ENCODE measurements around the gene FAM174C. TPM values are rescaled to one million over a fixed set of nuclear protein-coding genes. Genes with fewer than 3 reads are reported as not detected.

The FAM174C gene
- total RNA-seq, 4 donors from 2014 or later = 37.4 to 76.7 (median 46.7) TPM

DNA sequence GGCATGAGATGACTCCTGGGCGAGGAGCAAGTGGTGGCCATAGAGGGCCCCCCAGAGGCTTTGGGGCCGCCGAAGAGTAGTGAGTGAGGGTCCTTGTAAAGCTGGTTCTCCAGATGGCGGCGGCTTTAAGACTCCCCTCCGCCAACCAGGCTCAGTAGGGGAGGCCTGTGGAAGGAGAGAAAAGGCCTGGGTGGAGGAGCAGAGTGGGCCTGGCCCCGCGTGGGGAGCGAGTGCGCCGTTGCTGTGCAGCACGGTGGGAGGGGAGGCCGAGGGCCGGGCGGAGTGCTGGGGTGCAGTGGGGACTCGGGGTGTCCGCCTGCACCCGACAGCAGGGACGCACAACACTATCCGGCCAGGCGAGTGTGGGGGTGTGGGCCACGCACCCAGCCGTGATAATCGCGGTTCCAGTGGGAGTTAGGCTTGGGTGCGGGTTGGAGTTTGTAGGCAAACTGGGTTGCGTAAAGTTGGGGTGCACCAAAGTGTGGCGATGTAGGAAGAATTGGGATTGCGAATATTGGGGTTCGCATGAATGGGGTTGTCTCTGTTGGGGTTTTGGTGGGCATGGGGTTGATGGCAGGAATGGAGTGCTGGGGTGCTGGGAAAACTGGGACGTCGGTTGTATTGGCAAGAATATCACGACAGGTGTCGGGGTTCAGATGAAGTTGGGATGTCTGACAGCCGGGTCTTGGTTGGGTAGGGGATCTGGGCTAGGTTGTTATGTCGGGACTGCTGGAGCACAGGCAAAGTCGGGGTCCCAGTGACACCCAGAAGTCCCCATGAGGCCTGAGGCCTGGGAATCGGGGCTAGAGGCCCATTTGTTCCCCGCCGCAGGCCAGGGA is 6.9 kb upstream of the FAM174C start:
- TF ChIP-seq, protein P1, sequence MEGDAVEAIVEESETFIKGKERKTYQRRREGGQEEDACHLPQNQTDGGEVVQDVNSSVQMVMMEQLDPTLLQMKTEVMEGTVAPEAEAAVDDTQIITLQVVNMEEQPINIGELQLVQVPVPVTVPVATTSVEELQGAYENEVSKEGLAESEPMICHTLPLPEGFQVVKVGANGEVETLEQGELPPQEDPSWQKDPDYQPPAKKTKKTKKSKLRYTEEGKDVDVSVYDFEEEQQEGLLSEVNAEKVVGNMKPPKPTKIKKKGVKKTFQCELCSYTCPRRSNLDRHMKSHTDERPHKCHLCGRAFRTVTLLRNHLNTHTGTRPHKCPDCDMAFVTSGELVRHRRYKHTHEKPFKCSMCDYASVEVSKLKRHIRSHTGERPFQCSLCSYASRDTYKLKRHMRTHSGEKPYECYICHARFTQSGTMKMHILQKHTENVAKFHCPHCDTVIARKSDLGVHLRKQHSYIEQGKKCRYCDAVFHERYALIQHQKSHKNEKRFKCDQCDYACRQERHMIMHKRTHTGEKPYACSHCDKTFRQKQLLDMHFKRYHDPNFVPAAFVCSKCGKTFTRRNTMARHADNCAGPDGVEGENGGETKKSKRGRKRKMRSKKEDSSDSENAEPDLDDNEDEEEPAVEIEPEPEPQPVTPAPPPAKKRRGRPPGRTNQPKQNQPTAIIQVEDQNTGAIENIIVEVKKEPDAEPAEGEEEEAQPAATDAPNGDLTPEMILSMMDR (IDR thresholded peaks at IDR 0.05; ENCODE audit: low read depth) = no peak

DNA sequence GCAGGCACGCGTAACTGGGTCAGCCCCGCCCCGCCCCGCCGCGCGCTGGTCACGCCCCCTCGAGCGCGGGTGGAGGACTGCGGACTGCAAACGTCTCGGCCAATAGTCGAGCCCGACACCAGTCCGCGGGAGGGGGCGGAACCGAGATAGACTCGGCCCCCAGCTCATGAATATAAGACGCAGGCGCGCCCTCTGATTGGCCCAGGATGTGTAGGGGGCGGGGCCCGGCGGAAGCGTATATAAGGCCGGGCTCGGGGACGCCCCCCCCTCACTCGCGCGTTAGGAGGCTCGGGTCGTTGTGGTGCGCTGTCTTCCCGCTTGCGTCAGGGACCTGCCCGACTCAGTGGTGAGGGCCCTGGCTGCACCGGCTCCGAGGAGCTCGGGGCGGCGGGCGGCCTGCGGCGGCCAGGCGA is 6.3 kb upstream of the FAM174C start, which contains the start of gene CIRBP:
Gene CIRBP (plus strand): TSS at position 268 of the 413 bp plus-strand sequence. CDS start 1,602 bp downstream, outside the sequence.
- TF ChIP-seq, protein P1 (IDR thresholded peaks at IDR 0.05; ENCODE audit: low read depth) = no peak

- TF ChIP-seq, protein P1 (IDR thresholded peaks at IDR 0.05; ENCODE audit: low read depth) = no peak
Observed at GRCh38 chr19:1269478-1270212, 5.7 kb upstream of the FAM174C start.

DNA sequence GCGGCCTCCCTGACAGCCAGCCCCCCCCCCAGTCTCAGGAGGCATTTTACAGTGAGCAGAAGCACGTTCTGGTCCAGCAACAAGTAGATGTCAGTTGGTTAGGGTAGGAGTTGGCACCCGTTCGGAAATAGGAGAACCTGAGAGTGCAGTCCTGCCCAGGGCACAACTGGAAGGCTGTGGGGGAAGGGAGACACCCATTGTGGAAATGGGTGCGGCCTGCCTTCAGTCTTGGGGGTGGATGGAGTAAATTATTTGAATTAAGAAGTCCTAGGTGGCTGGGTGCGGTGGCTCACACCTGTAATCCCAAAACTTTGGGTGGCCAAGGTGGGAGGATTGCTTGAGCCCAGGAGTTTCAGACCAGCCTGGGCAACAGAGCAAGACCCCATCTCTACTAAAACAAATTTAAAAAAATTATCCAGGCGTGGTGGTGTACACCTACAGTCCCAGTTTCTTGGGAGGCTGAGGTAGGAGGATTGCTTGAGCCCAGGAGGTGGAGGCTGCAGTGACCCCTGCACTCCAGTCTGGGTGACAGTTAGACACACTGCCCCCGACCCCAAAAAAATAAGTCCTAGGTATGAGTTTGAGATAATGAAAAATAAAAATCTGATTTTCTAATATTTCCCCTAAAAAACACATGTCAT is 5.0 kb upstream of the FAM174C start:
- TF ChIP-seq, protein P1 (IDR thresholded peaks at IDR 0.05; ENCODE audit: low read depth) = no peak

GRCh38 chr19:1270854-1271527 is 4.3 kb upstream of the FAM174C start:
- TF ChIP-seq, protein P1 (IDR thresholded peaks at IDR 0.05; ENCODE audit: low read depth) = no peak

- TF ChIP-seq, protein P1 (IDR thresholded peaks at IDR 0.05; ENCODE audit: low read depth) = no peak
Observed at GRCh38 chr19:1271528-1272422, 3.6 kb upstream of the FAM174C start.
